ENCODE results near the gene GPRIN1.

GPRIN1 gene

DNA sequence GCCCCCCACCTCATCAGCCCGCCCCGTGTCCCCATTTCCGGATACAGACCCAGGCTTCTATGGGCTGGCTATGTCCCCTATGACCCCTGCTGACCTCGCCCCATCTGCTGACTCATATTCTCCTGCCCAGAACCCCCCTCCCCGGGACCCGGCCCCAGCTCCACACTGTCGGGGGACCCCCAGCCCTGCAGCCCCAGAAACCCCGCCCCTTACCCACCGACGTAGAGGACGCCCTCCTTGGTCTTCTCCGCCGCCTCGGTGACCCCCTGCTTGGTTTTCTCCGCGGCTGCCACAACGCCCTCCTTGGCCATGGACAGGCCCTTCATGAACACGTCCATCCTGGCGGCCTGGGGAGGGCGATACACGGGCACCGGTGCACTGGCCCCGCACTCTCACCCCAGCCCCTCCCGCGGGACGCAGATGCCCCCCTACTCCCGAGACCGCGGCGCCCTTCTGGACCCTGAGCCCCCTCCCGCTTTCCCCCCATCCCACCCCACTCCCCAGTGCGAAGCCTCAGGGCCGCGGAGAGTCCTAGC is 19.4 kb upstream of the GPRIN1 start:
- DNase-seq (ENCODE audit: insufficient read length) (no peak), FAIRE-seq (no peak)
- TF ChIP-seq TAF1 (IDR thresholded peaks at IDR 0.05; ENCODE audit: borderline replicate concordance, low read depth, low read length) (no peak), POLR2AphosphoS5 (IDR thresholded peaks at IDR 0.05; ENCODE audit: low read depth, low read length) (no peak), POLR2A (IDR thresholded peaks at IDR 0.05; ENCODE audit: low read depth, low read length) (no peak)

GRCh38 chr5:176628406-176629228 is 18.7 kb upstream of the GPRIN1 start:
- FAIRE-seq = no peak
- DNase-seq (ENCODE audit: insufficient read length) = no peak
- TF ChIP-seq POLR2AphosphoS5 (IDR thresholded peaks at IDR 0.05; ENCODE audit: low read depth, low read length) (no peak), POLR2A (IDR thresholded peaks at IDR 0.05; ENCODE audit: low read depth, low read length) (no peak), TAF1 (IDR thresholded peaks at IDR 0.05; ENCODE audit: borderline replicate concordance, low read depth, low read length) (no peak)

GRCh38 chr5:176627582-176627981 is 17.6 kb upstream of the GPRIN1 start:
- FAIRE-seq = no peak
- TF ChIP-seq POLR2A (IDR thresholded peaks at IDR 0.05; ENCODE audit: low read depth, low read length) = no peak
- no peak for TF ChIP-seq POLR2AphosphoS5 (IDR thresholded peaks at IDR 0.05; ENCODE audit: low read depth, low read length)
- no peak for TF ChIP-seq TAF1 (IDR thresholded peaks at IDR 0.05; ENCODE audit: borderline replicate concordance, low read depth, low read length)
- no peak for DNase-seq (ENCODE audit: insufficient read length)

DNA sequence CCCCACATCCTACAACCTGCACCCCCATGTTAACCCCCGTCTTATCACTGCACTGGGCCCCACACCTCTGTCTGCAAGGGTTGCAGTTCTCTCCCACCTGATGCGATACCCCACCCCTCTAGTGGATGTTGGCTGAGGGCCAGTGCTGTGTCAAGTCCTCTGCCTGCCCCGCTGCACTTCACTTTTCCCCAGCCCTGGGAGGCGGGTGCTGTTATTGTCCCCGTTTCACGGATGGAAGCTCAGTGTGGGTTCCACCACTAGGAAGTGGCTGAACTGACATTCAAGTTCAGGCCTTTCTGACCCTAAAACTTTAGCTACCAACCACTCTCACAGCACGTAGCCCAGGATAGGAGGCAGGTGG is 16.9 kb upstream of the GPRIN1 start:
- no peak for DNase-seq (ENCODE audit: insufficient read length)
- FAIRE-seq = no peak
- TF ChIP-seq POLR2A (IDR thresholded peaks at IDR 0.05; ENCODE audit: low read depth, low read length) = no peak
- no peak for TF ChIP-seq POLR2AphosphoS5 (IDR thresholded peaks at IDR 0.05; ENCODE audit: low read depth, low read length)
- no peak for TF ChIP-seq TAF1 (IDR thresholded peaks at IDR 0.05; ENCODE audit: borderline replicate concordance, low read depth, low read length)

DNA sequence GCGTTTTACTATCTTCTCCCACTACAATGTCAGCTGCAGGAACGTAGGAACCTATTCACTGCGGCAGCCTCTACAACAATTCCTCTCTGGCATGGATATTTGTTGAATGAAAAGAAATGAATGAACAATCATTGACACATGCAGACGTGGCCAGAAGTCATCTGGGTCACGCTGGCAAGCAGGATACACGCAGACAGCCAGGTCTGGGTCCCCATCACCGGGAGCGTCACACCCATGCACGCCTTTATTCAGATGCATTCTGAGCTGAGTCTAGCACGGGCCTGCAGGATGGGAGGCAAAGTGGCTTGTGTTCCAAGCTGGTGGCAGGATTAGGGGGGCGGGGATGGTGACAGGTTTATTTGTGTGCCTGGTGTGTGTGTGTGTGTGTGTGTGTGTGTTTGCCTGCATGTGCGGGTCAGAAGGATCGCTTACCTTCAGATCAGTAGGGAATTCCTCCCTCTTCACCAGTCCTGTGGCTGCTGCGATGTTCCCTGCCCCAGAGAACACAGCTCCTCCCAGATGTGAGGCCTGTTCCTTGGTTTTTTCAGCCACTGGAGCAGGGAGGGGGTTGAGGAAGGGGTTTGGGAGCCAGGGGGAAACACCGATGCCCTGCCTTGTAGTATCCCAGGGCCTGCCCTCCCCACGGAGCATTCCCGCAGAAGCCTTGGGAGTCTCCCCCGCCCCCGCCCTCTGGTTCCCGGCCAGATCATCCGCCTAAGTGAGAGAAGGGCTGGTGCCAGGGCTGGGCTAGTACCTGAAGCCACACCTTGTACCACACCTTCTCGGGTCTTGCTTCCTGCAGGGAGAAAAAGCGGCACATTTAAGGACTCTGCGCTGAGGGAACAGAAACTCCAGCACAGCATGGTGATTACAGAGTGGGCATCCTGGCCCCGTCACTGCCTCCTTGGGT is 16.3 kb upstream of the GPRIN1 start:
- DNase-seq (ENCODE audit: insufficient read length) = no peak
- no peak for FAIRE-seq
- no peak for TF ChIP-seq POLR2A (IDR thresholded peaks at IDR 0.05; ENCODE audit: low read depth, low read length)
- TF ChIP-seq TAF1 (IDR thresholded peaks at IDR 0.05; ENCODE audit: borderline replicate concordance, low read depth, low read length) = no peak
- TF ChIP-seq POLR2AphosphoS5 (IDR thresholded peaks at IDR 0.05; ENCODE audit: low read depth, low read length) = no peak

DNA sequence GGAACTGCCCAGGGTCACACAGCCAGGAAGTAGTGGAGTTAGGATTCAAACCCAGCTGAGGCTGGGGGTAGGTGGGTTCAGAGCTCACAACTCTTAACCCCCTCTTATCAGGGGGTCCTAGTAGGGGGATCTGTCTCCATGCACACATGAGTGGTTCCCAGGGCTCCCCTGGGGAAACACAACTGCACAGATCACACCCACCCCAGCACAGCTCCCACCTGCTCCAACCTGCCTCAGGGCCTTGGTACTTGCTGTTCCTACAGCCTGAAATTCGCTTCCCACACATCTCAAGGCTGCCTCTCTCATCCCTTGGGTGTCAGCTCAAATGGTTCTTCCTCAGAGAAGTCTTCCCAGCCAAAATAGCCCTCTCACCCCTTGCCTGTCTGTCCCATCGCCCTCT is 15.6 kb upstream of the GPRIN1 start:
- DNase-seq (ENCODE audit: insufficient read length) = no peak
- FAIRE-seq = no peak
- no peak for TF ChIP-seq POLR2AphosphoS5 (IDR thresholded peaks at IDR 0.05; ENCODE audit: low read depth, low read length)
- TF ChIP-seq TAF1 (IDR thresholded peaks at IDR 0.05; ENCODE audit: borderline replicate concordance, low read depth, low read length) = no peak
- TF ChIP-seq POLR2A (IDR thresholded peaks at IDR 0.05; ENCODE audit: low read depth, low read length) = no peak

- TF ChIP-seq TAF1 (IDR thresholded peaks at IDR 0.05; ENCODE audit: borderline replicate concordance, low read depth, low read length) = no peak
- no peak for TF ChIP-seq POLR2A (IDR thresholded peaks at IDR 0.05; ENCODE audit: low read depth, low read length)
- no peak for TF ChIP-seq POLR2AphosphoS5 (IDR thresholded peaks at IDR 0.05; ENCODE audit: low read depth, low read length)
- no peak for DNase-seq (ENCODE audit: insufficient read length)
- no peak for FAIRE-seq
Measured at GRCh38 chr5:176624938-176625337, 15.0 kb upstream of the GPRIN1 start.

DNA sequence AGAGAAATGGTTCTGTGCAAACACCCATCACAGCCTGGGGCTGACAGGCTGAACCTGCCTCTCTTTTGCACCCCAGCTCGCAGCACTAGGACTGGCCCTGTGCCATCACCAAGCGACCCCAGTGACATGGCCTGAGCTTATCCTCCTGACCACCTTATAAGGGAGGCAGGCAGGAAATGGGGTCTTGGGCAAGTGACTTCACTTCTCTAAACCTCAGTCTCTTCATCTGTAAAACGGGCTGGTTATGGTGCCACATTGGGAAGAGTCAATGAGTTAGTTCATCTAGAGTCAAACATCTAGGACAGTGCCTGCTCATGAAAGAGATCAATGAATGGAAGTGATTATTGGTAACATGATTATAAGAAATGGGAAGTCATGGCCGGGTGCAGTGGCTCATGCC is 14.2 kb upstream of the GPRIN1 start:
- TF ChIP-seq TAF1 (IDR thresholded peaks at IDR 0.05; ENCODE audit: borderline replicate concordance, low read depth, low read length) (no peak), POLR2AphosphoS5 (IDR thresholded peaks at IDR 0.05; ENCODE audit: low read depth, low read length) (no peak), POLR2A (IDR thresholded peaks at IDR 0.05; ENCODE audit: low read depth, low read length) (no peak)
- DNase-seq (ENCODE audit: insufficient read length) = no peak
- FAIRE-seq = no peak

DNA sequence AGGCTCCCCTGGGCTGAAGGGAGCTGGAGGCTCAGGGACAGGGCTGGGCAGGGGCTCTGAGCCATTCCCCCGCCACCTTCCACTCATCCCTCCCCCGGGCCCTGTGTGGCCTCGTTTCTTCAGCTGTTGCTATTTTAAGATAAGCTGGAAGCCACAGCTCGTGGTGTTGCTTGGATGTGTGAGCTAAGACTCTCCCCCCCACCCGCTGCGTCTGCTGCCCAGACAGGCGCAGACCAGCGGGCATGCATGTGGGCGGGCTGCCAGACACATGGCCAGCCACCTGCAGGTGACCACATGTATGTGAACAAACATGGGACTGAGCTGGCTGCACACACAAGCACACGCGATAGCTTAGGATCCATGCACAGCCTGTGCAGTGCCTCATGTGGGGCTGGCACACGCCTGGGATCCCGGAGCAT is 11.7 kb upstream of the GPRIN1 start:
- TF ChIP-seq TAF1 (IDR thresholded peaks at IDR 0.05; ENCODE audit: borderline replicate concordance, low read depth, low read length) (no peak), POLR2AphosphoS5 (IDR thresholded peaks at IDR 0.05; ENCODE audit: low read depth, low read length) (no peak), POLR2A (IDR thresholded peaks at IDR 0.05; ENCODE audit: low read depth, low read length) (no peak)
- no peak for DNase-seq (ENCODE audit: insufficient read length)
- no peak for FAIRE-seq

- TF ChIP-seq POLR2A (IDR thresholded peaks at IDR 0.05; ENCODE audit: low read depth, low read length) (no peak), POLR2AphosphoS5 (IDR thresholded peaks at IDR 0.05; ENCODE audit: low read depth, low read length) (no peak), TAF1 (IDR thresholded peaks at IDR 0.05; ENCODE audit: borderline replicate concordance, low read depth, low read length) (no peak)
- FAIRE-seq (no peak), DNase-seq (ENCODE audit: insufficient read length) (no peak)
Measured at GRCh38 chr5:176620333-176620981, 10.5 kb upstream of the GPRIN1 start.

Data from GM12892 (cell line).